ENCODE data around the gene BCORL1. TPM values are rescaled to one million over a fixed set of nuclear protein-coding genes. Genes with fewer than 3 reads are reported as not detected.
A peak's percentile ranks its signal among the peaks of the same experiment; 100 is the strongest.

BCORL1 gene
- total RNA-seq, 4 donors from 2014 or later = 5.9 to 11.0 (median 7.9) TPM

DNA sequence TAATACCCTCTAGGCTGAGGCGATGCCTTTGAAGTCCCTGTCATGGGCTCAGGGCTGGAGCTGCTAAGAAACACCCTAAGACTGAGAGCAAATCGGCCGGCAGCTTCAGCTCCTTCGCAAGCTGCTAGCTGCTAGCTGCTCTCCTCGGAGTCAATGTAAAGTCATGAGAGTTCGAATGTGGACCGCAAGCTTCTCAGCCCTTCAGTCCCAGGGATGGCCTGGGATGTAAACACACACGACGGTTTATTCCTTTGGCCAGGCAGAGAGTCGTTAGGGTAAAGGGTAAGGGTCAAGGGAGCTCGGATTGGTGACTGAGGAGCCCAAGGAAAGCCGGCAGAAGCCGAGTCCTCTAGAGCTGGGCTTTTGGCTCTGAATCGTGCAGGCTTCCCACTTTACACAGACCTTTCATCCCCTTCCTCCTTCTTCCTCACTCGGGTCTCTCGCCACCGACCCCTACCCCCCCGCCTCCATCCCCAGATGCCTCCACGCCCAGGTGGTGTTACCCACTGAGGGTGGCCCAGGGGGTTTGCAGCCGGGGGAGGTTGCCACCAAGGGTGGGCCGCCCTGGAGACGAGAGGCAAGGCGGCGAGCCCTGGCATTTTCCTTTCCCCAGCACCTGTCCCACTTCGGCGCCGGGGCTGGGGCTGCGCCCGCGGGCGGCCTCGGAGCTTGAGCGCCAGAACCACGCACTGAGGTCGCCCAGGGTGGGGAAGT lies 3.1 kb upstream of the BCORL1 start:
- no peaks in the 10 kb centered on the region for H3K36me3 ChIP-seq
- DNase-seq (ENCODE audit: low spot score in 2 of 2) = peak in 1 of 2 donors; percentile 66
- H3K9me3 ChIP-seq = no peaks in the 10 kb centered on the region
- no peak overlapping the region for H3K4me3 ChIP-seq
- no peak overlapping the region for H3K27ac ChIP-seq
- H3K4me1 ChIP-seq = peaks cover 11% of the 10 kb centered on the region
- TF ChIP-seq, protein P1, sequence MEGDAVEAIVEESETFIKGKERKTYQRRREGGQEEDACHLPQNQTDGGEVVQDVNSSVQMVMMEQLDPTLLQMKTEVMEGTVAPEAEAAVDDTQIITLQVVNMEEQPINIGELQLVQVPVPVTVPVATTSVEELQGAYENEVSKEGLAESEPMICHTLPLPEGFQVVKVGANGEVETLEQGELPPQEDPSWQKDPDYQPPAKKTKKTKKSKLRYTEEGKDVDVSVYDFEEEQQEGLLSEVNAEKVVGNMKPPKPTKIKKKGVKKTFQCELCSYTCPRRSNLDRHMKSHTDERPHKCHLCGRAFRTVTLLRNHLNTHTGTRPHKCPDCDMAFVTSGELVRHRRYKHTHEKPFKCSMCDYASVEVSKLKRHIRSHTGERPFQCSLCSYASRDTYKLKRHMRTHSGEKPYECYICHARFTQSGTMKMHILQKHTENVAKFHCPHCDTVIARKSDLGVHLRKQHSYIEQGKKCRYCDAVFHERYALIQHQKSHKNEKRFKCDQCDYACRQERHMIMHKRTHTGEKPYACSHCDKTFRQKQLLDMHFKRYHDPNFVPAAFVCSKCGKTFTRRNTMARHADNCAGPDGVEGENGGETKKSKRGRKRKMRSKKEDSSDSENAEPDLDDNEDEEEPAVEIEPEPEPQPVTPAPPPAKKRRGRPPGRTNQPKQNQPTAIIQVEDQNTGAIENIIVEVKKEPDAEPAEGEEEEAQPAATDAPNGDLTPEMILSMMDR (IDR thresholded peaks at IDR 0.05) = no peak
- TF ChIP-seq POLR2AphosphoS5 (IDR thresholded peaks at IDR 0.05) (no peak), POLR2A (IDR thresholded peaks at IDR 0.05) (no peak), EP300 (IDR thresholded peaks at IDR 0.05) (no peak)
- 38% methylated on average over 23 of the region's 35 CpGs for WGBS
- H3K27me3 ChIP-seq = no peaks in the 10 kb centered on the region

DNA sequence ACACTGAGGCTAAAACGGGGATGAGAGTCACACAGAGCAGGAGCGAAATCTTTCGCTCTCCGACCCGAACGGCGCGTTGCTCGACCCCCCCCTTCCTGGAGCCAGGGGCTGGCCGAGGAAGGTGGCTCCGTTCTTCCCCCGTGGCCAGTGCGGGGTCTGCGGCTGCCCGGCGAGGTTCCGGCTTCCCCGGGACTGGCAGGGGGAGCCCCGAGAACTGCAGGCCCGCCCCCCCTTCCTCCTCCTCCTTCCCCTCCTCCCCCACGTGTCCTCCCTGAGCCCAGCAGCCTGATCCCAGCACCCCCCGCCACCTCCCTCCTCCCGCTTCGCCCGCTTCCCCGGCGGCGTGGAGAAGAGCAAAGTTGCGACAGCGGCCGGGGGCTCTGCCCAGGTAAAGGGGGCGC lies 2.4 kb upstream of the BCORL1 start:
- Histone ChIP-seq H3K4me1 (peaks cover 11% of the 10 kb centered on the region), H3K27me3 (no peaks in the 10 kb centered on the region), H3K36me3 (no peaks in the 10 kb centered on the region), H3K4me3 (no peak overlapping the region), H3K9me3 (no peaks in the 10 kb centered on the region), H3K27ac (peak overlapping the region; percentile 56)
- TF ChIP-seq POLR2A (IDR thresholded peaks at IDR 0.05) (no peak), POLR2AphosphoS5 (IDR thresholded peaks at IDR 0.05) (no peak), EP300 (IDR thresholded peaks at IDR 0.05) (no peak)
- TF ChIP-seq, protein P1 (IDR thresholded peaks at IDR 0.05) = no peak
- 55% methylated on average over 20 of the region's 32 CpGs for WGBS
- DNase-seq (ENCODE audit: low spot score in 2 of 2) = peak in 1 of 2 donors; percentile 67

DNA sequence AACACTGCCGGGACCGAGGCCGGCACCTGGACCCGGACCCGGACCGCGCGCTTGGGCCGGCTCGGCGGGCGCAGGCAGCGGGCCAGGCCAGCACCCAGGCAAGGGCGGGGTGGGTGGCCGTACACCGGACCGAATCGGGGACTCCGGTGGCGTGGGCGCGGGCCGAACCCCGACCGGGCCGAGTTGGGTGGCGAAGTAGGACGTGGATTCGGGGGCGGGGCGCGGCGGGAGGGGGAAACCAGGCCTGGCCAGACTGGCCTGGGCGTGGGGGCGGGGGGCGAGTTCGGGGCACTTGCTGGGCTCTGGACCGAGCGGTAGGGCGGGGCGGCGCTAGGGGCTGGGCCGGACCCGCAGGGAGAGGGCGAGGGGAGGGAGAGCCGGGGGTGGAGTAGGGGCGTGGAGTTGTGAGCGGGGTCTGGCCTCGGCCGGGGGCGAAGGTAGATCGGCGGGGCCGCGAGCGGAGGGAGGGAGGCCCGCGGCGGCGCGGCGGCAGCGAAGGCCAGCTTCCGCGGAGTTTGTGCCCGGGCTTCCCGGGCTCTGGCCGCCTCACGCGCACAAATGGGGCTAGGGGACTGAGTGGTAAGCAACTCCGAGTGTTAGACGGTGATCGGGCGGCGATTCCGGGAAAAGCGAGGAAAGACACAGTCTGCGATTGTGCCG lies 1.8 kb upstream of the BCORL1 start:
- Histone ChIP-seq H3K36me3 (no peaks in the 10 kb centered on the region), H3K9me3 (no peaks in the 10 kb centered on the region), H3K27ac (peak overlapping the region; percentile 56), H3K27me3 (no peaks in the 10 kb centered on the region), H3K4me3 (no peak overlapping the region), H3K4me1 (peaks cover 11% of the 10 kb centered on the region)
- DNase-seq (ENCODE audit: low spot score in 2 of 2) = peak in 1 of 2 donors; percentile 77
- 67% methylated on average over 43 of the region's 79 CpGs for WGBS
- no peak for TF ChIP-seq EP300 (IDR thresholded peaks at IDR 0.05)
- TF ChIP-seq POLR2A (IDR thresholded peaks at IDR 0.05) = no peak
- TF ChIP-seq, protein P1 (IDR thresholded peaks at IDR 0.05) = no peak
- TF ChIP-seq POLR2AphosphoS5 (IDR thresholded peaks at IDR 0.05) = no peak

DNA sequence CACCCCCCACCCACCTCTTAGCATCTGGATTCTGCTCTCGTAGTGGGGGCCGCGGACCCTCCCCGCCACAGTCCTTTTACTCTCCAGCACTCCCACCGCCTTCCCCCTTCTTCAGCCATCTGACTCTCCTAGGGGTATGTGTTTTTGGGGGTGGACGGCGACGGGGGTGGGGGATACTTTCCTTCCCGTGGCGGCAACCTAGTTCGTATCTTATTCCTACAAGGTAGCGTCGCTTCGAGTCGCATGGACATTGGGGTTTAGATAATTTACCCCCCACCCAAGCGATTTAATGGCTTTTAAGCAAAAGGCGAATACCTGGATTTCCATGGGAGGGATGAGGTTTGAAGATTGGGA lies 1.3 kb upstream of the BCORL1 start:
- Histone ChIP-seq H3K4me3 (no peak overlapping the region), H3K9me3 (no peaks in the 10 kb centered on the region), H3K4me1 (peaks cover 11% of the 10 kb centered on the region), H3K27me3 (no peaks in the 10 kb centered on the region), H3K27ac (no peak overlapping the region), H3K36me3 (no peaks in the 10 kb centered on the region)
- no peak for DNase-seq (ENCODE audit: low spot score in 2 of 2)
- 31% methylated on average over 17 of the region's 17 CpGs for WGBS
- TF ChIP-seq, protein P1 (IDR thresholded peaks at IDR 0.05) = no peak
- TF ChIP-seq POLR2AphosphoS5 (IDR thresholded peaks at IDR 0.05) (no peak), POLR2A (IDR thresholded peaks at IDR 0.05) (no peak), EP300 (IDR thresholded peaks at IDR 0.05) (no peak)

DNA sequence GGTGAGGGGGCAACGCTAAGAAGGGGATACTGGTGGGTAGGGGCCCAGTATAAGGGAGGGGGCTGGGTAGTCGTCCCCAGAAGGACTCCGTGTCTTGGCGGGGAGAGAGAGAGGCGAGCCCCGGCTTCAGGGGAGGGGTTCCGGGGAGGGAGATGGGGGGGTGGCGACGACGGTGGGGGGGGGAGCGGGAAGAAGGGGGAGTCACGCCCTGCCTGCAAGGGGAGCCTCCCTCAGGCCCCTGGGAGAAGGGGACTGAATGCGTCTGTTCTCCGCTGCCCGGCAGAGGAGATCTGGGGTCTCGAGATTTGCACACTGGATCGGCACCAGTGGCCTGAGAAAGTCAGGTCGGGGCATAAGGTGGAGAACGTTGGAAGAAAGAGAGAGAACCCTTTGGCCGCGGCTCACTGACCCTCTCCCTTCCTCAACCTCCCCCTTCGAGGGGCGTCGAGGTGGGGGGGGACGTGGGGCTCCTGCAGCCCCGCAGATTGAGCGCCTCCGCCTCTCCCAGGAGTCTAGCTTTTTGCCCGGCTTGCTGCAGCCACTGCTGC lies 609 bp upstream of the BCORL1 start:
- 45% methylated on average over 29 of the region's 29 CpGs for WGBS
- no peak for DNase-seq (ENCODE audit: low spot score in 2 of 2)
- H3K9me3 ChIP-seq = no peaks in the 10 kb centered on the region
- H3K4me1 ChIP-seq = peaks cover 11% of the 10 kb centered on the region
- no peaks in the 10 kb centered on the region for H3K27me3 ChIP-seq
- H3K27ac ChIP-seq = no peak overlapping the region
- no peak overlapping the region for H3K4me3 ChIP-seq
- TF ChIP-seq, protein P1 (IDR thresholded peaks at IDR 0.05) = no peak
- TF ChIP-seq POLR2A (IDR thresholded peaks at IDR 0.05) = no peak
- no peak for TF ChIP-seq POLR2AphosphoS5 (IDR thresholded peaks at IDR 0.05)
- no peak for TF ChIP-seq EP300 (IDR thresholded peaks at IDR 0.05)
- no peaks in the 10 kb centered on the region for H3K36me3 ChIP-seq
